ENCODE data around the gene HSD17B3.

DNA sequence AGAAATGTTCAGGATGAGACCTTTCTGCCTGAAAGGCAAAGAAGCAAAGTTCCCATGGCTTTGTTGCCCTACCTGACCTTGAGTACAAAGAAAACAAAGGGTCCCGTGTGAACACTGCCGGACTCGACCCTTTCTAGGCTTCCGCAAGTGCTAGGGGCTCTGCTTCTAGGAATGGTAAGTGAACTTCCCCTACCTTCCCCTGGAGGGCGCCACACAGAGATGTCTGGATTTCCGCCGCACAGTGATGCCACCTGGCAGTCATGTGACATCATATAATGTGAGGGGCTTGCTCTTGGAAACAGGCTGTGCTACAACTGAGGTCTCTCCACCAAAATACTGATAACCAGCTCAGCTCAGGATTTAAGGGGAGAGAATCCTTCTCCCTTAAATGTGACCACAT lies 56.6 kb downstream of the HSD17B3 start:
- TF ChIP-seq POLR2A (IDR thresholded peaks at IDR 0.05; ENCODE audit: low read depth, low read length) (no peak), CHD4 (IDR thresholded peaks at IDR 0.05) (no peak), YBX1 (IDR thresholded peaks at IDR 0.05) (no peak), ETV6 (conservative IDR thresholded peaks at IDR 0.05 in 1 of 2, IDR thresholded peaks at IDR 0.05 in 1 of 2; ENCODE audit: borderline replicate concordance in 1 of 2, low read depth in 1 of 2) (no peak), RUNX3 (IDR thresholded peaks at IDR 0.05; ENCODE audit: low read length) (no peak), RAD21 (IDR thresholded peaks at IDR 0.05; ENCODE audit: insufficient read depth, low read depth, low read length) (no peak), POLR2AphosphoS5 (IDR thresholded peaks at IDR 0.05; ENCODE audit: low read length) (no peak)
- TF ChIP-seq, protein P1, sequence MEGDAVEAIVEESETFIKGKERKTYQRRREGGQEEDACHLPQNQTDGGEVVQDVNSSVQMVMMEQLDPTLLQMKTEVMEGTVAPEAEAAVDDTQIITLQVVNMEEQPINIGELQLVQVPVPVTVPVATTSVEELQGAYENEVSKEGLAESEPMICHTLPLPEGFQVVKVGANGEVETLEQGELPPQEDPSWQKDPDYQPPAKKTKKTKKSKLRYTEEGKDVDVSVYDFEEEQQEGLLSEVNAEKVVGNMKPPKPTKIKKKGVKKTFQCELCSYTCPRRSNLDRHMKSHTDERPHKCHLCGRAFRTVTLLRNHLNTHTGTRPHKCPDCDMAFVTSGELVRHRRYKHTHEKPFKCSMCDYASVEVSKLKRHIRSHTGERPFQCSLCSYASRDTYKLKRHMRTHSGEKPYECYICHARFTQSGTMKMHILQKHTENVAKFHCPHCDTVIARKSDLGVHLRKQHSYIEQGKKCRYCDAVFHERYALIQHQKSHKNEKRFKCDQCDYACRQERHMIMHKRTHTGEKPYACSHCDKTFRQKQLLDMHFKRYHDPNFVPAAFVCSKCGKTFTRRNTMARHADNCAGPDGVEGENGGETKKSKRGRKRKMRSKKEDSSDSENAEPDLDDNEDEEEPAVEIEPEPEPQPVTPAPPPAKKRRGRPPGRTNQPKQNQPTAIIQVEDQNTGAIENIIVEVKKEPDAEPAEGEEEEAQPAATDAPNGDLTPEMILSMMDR (IDR thresholded peaks at IDR 0.05 in 2 of 3, conservative IDR thresholded peaks at IDR 0.05 in 1 of 3; ENCODE audit: control insufficient read depth in 2 of 3, extremely low read depth in 1 of 3, insufficient read depth in 1 of 3, low read depth in 3 of 3, low read length in 3 of 3): peak in 2 of 3 experiments; percentile 13 to 19; a peak in 2 of 6 replicates
- TF ChIP-seq, protein P2, sequence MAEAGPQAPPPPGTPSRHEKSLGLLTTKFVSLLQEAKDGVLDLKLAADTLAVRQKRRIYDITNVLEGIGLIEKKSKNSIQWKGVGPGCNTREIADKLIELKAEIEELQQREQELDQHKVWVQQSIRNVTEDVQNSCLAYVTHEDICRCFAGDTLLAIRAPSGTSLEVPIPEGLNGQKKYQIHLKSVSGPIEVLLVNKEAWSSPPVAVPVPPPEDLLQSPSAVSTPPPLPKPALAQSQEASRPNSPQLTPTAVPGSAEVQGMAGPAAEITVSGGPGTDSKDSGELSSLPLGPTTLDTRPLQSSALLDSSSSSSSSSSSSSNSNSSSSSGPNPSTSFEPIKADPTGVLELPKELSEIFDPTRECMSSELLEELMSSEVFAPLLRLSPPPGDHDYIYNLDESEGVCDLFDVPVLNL (IDR thresholded peaks at IDR 0.05; ENCODE audit: low read depth, low read length): no peak
